Lower lobe of right lung (tissue), 2 donors: ENCODE measurements around the gene ARMC6. TPM values are rescaled to one million over a fixed set of nuclear protein-coding genes. Genes with fewer than 3 reads are reported as not detected.

Experiments used
- ATAC-seq, 2 donors: fragments of 200-7000 bp; cut with Tn5 transposase; one replicate each; pipeline ENCODE4 v1.9.1; 2020 to 2022; ENCODE audit warnings: mild to moderate bottlenecking in 2 of 2, moderate library complexity in 2 of 2
- DNase-seq: peaks from one replicate; pipeline ENCODE4 v3.0.0-alpha.2; 2020
- H3K27ac ChIP-seq: fragments of 200-600 bp; one replicate; pipeline ENCODE4 v1.8.0; 2022
- H3K27me3 ChIP-seq: fragments of 200-600 bp; one replicate; pipeline ENCODE4 v1.8.0; 2022; ENCODE audit warnings: low read depth
- H3K36me3 ChIP-seq: fragments of 200-600 bp; one replicate; pipeline ENCODE4 v1.8.0; 2022; ENCODE audit warnings: mild to moderate bottlenecking
- H3K4me1 ChIP-seq: fragments of 200-600 bp; one replicate; pipeline ENCODE4 v1.8.0; 2022
- H3K4me3 ChIP-seq: fragments of 200-600 bp; one replicate; pipeline ENCODE4 v1.8.0; 2022; ENCODE audit warnings: mild to moderate bottlenecking
- H3K9me3 ChIP-seq: fragments of 200-600 bp; one replicate; pipeline ENCODE4 v1.8.0; 2022
- CTCF ChIP-seq: fragments of 200-600 bp; IDR thresholded peaks from one replicate; pipeline ENCODE4 v1.8.0; 2022; ENCODE audit warnings: antibody characterized with exemption, mild to moderate bottlenecking
- intact Hi-C: fragments of 100-400 bp; cut with DNase I; formaldehyde crosslinking; loops from one replicate; pipeline ENCODE4 v1.11.0; 2022
- total RNA-seq: library from RNA; stranded (reverse); fragmentation: NEBNext Ultra II Directional; extraction: Animal tissue kit (Norgen Biotek cat#: 25700); gene quantifications from one replicate; pipeline ENCODE4 v1.2.1, GENCODE V29; 2021
- donor health status: DM: no; HTN: yes; CAD: no; lungs with severe emphysema.

Gene ARMC6
- total RNA-seq, 1 donor from 2014 or later: 20.2 TPM

- no peak for TF ChIP-seq CTCF
- no peaks in the 10 kb centered on the region for H3K27me3 ChIP-seq
- H3K27ac ChIP-seq: no peak overlapping the region
- ATAC-seq (no peak), DNase-seq (no peak)
- no peaks in the 10 kb centered on the region for H3K9me3 ChIP-seq
- H3K4me1 ChIP-seq: peaks cover 18% of the 10 kb centered on the region
- H3K4me3 ChIP-seq: no peak overlapping the region
- intact Hi-C loops: no loop called here
- H3K36me3 ChIP-seq: peaks cover 47% of the 10 kb centered on the region
These were observed 43.2 kb upstream of the ARMC6 start for GRCh38 chr19:18990128-18990708.

GRCh38 chr19:18991006-18991405 is 42.4 kb upstream of the ARMC6 start:
- DNase-seq: no peak
- TF ChIP-seq CTCF: no peak
- intact Hi-C loops: no loop called here
- no peaks in the 10 kb centered on the region for H3K9me3 ChIP-seq
- no peak overlapping the region for H3K27ac ChIP-seq
- H3K27me3 ChIP-seq: no peaks in the 10 kb centered on the region
- no peak overlapping the region for H3K4me3 ChIP-seq
- H3K4me1 ChIP-seq: peaks cover 16% of the 10 kb centered on the region
- no peak for ATAC-seq
- H3K36me3 ChIP-seq: peaks cover 55% of the 10 kb centered on the region

- Histone ChIP-seq H3K27ac (no peak overlapping the region), H3K4me1 (peaks cover 11% of the 10 kb centered on the region), H3K36me3 (peaks cover 59% of the 10 kb centered on the region), H3K9me3 (no peaks in the 10 kb centered on the region), H3K27me3 (no peaks in the 10 kb centered on the region), H3K4me3 (no peak overlapping the region)
- DNase-seq (no peak), ATAC-seq (no peak)
- no peak for TF ChIP-seq CTCF
- intact Hi-C loops: no loop called here
These were observed 41.9 kb upstream of the ARMC6 start for GRCh38 chr19:18991468-18991867.

GRCh38 chr19:18992696-18993095 is 40.7 kb upstream of the ARMC6 start:
- ATAC-seq (no peak), DNase-seq (no peak)
- H3K4me1 ChIP-seq: peaks cover 6% of the 10 kb centered on the region
- no peak overlapping the region for H3K4me3 ChIP-seq
- H3K27me3 ChIP-seq: no peaks in the 10 kb centered on the region
- no peak overlapping the region for H3K27ac ChIP-seq
- H3K9me3 ChIP-seq: no peaks in the 10 kb centered on the region
- no peak for TF ChIP-seq CTCF
- intact Hi-C loops: no loop called here
- H3K36me3 ChIP-seq: peaks cover 59% of the 10 kb centered on the region

GRCh38 chr19:18993115-18993514 is 40.3 kb upstream of the ARMC6 start:
- intact Hi-C loops: no loop called here
- DNase-seq (no peak), ATAC-seq (no peak)
- no peak for TF ChIP-seq CTCF
- no peak overlapping the region for H3K27ac ChIP-seq
- H3K4me1 ChIP-seq: peaks cover 6% of the 10 kb centered on the region
- no peaks in the 10 kb centered on the region for H3K27me3 ChIP-seq
- H3K9me3 ChIP-seq: no peaks in the 10 kb centered on the region
- H3K4me3 ChIP-seq: no peak overlapping the region
- peaks cover 63% of the 10 kb centered on the region for H3K36me3 ChIP-seq

- ATAC-seq (peak; percentile 67 to 80), DNase-seq (peak; percentile 60)
- Histone ChIP-seq H3K27me3 (no peaks in the 10 kb centered on the region), H3K9me3 (no peaks in the 10 kb centered on the region), H3K36me3 (peaks cover 84% of the 10 kb centered on the region), H3K4me3 (no peak overlapping the region), H3K27ac (no peak overlapping the region), H3K4me1 (peaks cover 14% of the 10 kb centered on the region)
- TF ChIP-seq CTCF: peak; percentile 29
- intact Hi-C loops: no loop called here
These were observed 37.6 kb upstream of the ARMC6 start for GRCh38 chr19:18995804-18996241.
